ENCODE results near the gene NEUROG1. TPM values are rescaled to one million over a fixed set of nuclear protein-coding genes. Genes with fewer than 3 reads are reported as not detected.

NEUROG1 gene
- total and polyA plus RNA-seq, 10 donors: not detected

GRCh38 chr5:135494196-135494595 is 41.6 kb downstream of the NEUROG1 start:
- no peaks in the 10 kb centered on the region for H3K9me3 ChIP-seq
- H3K36me3 ChIP-seq: no peaks in the 10 kb centered on the region
- peaks cover 0 to 26% (median 14%) of the 10 kb centered on the region in 6 donors for H3K4me1 ChIP-seq
- no peak overlapping the region for H3K4me3 ChIP-seq
- TF ChIP-seq POLR2AphosphoS5 (IDR thresholded peaks at IDR 0.05): no peak
- TF ChIP-seq POLR2A (IDR thresholded peaks at IDR 0.05): no peak
- TF ChIP-seq CTCF (IDR thresholded peaks at IDR 0.05 in 8 of 11, conservative IDR thresholded peaks at IDR 0.05 in 3 of 11): no peak
- no peak for DNase-seq
- intact Hi-C loops (cut with DNase I; ENCODE audit: low total_unique reads): no loop called here
- H3K27me3 ChIP-seq (replicated peaks in 1 of 7): peaks cover 0 to 70% (median 30%) of the 10 kb centered on the region in 7 donors
- WGBS, 5 donors: 83 to 92% (median 85%) methylated on average over 5 of the region's 5 CpGs
- no peak overlapping the region for H3K27ac ChIP-seq

GRCh38 chr5:135493406-135494180 is 42.2 kb downstream of the NEUROG1 start:
- no peaks in the 10 kb centered on the region for H3K36me3 ChIP-seq
- H3K4me3 ChIP-seq: no peak overlapping the region
- no peak overlapping the region for H3K27ac ChIP-seq
- intact Hi-C loops (cut with DNase I; ENCODE audit: low total_unique reads): no loop called here
- peaks cover 0 to 32% (median 20%) of the 10 kb centered on the region in 6 donors for H3K4me1 ChIP-seq
- no peak for DNase-seq
- peaks cover 3 to 76% (median 36%) of the 10 kb centered on the region in 7 donors for H3K27me3 ChIP-seq (replicated peaks in 1 of 7)
- no peak for TF ChIP-seq POLR2AphosphoS5 (IDR thresholded peaks at IDR 0.05)
- TF ChIP-seq CTCF (IDR thresholded peaks at IDR 0.05 in 8 of 11, conservative IDR thresholded peaks at IDR 0.05 in 3 of 11): no peak
- TF ChIP-seq POLR2A (IDR thresholded peaks at IDR 0.05): no peak
- no peaks in the 10 kb centered on the region for H3K9me3 ChIP-seq
- WGBS, 5 donors: 71 to 82% (median 74%) methylated on average over 8 of the region's 8 CpGs

GRCh38 chr5:135492319-135492626 is 43.5 kb downstream of the NEUROG1 start:
- no peak overlapping the region for H3K27ac ChIP-seq
- intact Hi-C loops (cut with DNase I; ENCODE audit: low total_unique reads): no loop called here
- no peaks in the 10 kb centered on the region for H3K36me3 ChIP-seq
- no peak overlapping the region for H3K4me3 ChIP-seq
- H3K4me1 ChIP-seq: peaks cover 0 to 41% (median 25%) of the 10 kb centered on the region in 6 donors
- WGBS, 5 donors: 45 to 70% (median 62%) methylated on average over 3 of the region's 3 CpGs
- peaks cover 3 to 83% (median 49%) of the 10 kb centered on the region in 7 donors for H3K27me3 ChIP-seq (replicated peaks in 1 of 7)
- TF ChIP-seq POLR2AphosphoS5 (IDR thresholded peaks at IDR 0.05): no peak
- TF ChIP-seq CTCF (IDR thresholded peaks at IDR 0.05 in 8 of 11, conservative IDR thresholded peaks at IDR 0.05 in 3 of 11): no peak
- no peak for TF ChIP-seq POLR2A (IDR thresholded peaks at IDR 0.05)
- no peak for DNase-seq
- H3K9me3 ChIP-seq: no peaks in the 10 kb centered on the region

GRCh38 chr5:135491552-135492318 is 44.0 kb downstream of the NEUROG1 start:
- 12 to 34% (median 18%) methylated on average over 15 to 40 of the region's 40 CpGs for WGBS, 5 donors
- Histone ChIP-seq H3K9me3 (no peaks in the 10 kb centered on the region), H3K4me3 (no peak overlapping the region), H3K4me1 (peaks cover 0 to 41% (median 25%) of the 10 kb centered on the region in 6 donors), H3K36me3 (no peaks in the 10 kb centered on the region), H3K27me3 (replicated peaks in 1 of 7) (peaks cover 3 to 83% (median 52%) of the 10 kb centered on the region in 7 donors), H3K27ac (no peak overlapping the region)
- no peak for DNase-seq
- intact Hi-C loops (cut with DNase I; ENCODE audit: low total_unique reads): no loop called here
- TF ChIP-seq CTCF (IDR thresholded peaks at IDR 0.05 in 8 of 11, conservative IDR thresholded peaks at IDR 0.05 in 3 of 11) (no peak), POLR2AphosphoS5 (IDR thresholded peaks at IDR 0.05) (no peak), POLR2A (IDR thresholded peaks at IDR 0.05) (no peak)
